Coronary artery (tissue), 2 donors: Measurements from ENCODE around the gene COL4A1.

Source experiments
- DNase-seq: peaks from one replicate; pipeline ENCODE4 v3.0.0-alpha.2; 2017; ENCODE audit warnings: low spot score
- H3K27ac ChIP-seq, 2 donors: fragments of 200-600 bp; sonication (generic); one replicate each; pipeline ENCODE4 v1.5.1; 2016 to 2019
- H3K4me3 ChIP-seq: fragments of 200-600 bp; sonication (generic); 2 replicates; pipeline ENCODE4 v1.5.1; 2016; ENCODE audit warnings: mild to moderate bottlenecking, moderate library complexity
- TF ChIP-seq, protein P1 (sequence below): fragments of 200-600 bp; sonication (generic); IDR thresholded peaks from one replicate; pipeline ENCODE4 v1.5.1; 2019; ENCODE audit warnings: antibody characterized with exemption

The COL4A1 gene

DNA sequence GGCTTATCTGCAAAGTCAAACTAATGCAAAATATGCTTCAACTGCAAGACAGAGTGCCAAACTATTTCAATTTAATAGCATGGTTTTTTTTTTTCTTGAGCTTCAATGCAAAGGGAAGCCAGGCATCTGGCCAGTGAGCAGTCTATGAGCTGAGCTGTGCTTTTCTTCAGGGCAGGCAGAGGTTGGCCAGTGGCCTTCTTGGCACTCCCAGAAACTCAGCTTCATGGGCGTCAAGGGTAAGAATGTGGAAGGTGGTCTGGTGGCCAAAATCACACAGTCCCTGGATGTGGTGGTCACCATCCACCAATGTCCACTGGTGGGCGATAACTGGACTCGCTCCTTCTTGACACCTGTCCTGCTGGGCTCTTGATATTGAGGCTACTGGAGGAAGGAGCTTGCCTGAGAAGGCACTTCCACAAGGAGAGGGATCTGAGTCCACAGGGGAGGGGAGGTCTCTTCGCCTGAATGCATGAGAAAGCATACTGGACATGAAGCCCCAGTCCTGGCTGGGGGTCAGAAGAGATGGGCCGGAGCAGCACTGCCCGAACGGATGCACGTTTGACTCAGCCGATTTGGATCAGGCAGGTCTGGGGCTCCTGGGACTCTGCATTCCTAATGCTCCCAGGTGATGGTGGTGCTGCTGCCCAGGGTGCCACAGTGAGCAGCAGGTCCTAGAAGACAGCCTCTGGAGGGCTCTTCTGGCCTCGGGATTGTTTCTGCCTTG lies 17.2 kb upstream of the COL4A1 start:
- peak; percentile 69 for DNase-seq
- Histone ChIP-seq H3K4me3 (peak overlapping the region; percentile 7), H3K27ac (peak overlapping the region; percentile 62 to 89)
- TF ChIP-seq, protein P1, sequence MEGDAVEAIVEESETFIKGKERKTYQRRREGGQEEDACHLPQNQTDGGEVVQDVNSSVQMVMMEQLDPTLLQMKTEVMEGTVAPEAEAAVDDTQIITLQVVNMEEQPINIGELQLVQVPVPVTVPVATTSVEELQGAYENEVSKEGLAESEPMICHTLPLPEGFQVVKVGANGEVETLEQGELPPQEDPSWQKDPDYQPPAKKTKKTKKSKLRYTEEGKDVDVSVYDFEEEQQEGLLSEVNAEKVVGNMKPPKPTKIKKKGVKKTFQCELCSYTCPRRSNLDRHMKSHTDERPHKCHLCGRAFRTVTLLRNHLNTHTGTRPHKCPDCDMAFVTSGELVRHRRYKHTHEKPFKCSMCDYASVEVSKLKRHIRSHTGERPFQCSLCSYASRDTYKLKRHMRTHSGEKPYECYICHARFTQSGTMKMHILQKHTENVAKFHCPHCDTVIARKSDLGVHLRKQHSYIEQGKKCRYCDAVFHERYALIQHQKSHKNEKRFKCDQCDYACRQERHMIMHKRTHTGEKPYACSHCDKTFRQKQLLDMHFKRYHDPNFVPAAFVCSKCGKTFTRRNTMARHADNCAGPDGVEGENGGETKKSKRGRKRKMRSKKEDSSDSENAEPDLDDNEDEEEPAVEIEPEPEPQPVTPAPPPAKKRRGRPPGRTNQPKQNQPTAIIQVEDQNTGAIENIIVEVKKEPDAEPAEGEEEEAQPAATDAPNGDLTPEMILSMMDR = no peak

DNA sequence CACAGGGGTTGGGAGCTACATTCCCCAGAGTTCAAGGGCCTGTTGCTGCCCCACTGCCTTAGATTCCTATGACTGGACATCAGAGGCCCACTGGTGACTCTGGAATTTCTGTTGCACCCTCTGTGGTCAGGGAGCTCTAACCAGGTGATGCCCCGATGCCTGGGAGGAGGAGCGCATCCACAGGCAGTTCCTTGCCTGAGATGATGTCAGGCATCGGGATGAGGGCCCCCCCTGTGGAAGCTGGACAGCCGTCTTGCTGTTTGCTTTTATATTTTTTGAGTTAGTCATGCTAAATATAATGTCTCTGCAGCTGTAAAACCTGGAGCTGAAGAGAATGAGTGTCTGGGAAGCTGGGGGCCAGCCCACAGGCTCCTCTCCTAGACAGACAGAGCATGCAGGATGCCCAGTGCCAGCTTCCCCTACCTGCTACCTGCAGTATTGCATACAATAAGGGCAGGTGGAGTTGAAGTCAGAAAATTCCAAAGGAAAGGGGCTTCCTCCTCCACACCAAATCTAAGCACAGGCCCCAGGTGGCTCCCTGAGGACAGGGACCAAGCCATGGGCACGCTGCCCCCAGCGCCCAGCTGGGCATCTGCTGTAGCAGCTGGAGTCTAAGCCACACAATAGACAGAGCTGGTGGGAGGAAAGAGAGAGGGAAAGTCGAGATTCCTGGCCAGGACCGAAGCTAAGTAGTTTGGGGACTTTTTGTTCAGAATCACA lies 16.4 kb upstream of the COL4A1 start:
- H3K4me3 ChIP-seq = no peak overlapping the region
- TF ChIP-seq, protein P1 = no peak
- peak; percentile 76 for DNase-seq
- peak overlapping the region; percentile 62 to 89 for H3K27ac ChIP-seq

DNA sequence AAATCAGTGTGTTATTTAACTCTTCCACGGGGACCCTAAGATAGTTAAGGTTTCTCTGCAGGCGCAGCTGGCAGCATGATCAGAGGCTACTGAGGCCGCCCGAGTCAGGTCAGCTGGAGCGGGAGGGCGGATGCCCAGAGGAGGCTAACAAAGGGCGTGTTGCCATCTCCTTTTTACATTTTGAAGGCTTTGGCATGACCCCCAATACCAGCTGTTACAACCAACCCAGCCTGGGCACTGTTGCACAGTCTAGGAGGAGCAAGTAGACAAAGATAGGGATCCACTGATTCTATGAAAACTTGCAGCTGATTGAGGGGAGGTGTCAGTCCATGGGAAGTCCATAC lies 15.8 kb upstream of the COL4A1 start:
- Histone ChIP-seq H3K4me3 (no peak overlapping the region), H3K27ac (peak overlapping the region; percentile 62 to 89)
- TF ChIP-seq, protein P1 = no peak
- DNase-seq = no peak

DNA sequence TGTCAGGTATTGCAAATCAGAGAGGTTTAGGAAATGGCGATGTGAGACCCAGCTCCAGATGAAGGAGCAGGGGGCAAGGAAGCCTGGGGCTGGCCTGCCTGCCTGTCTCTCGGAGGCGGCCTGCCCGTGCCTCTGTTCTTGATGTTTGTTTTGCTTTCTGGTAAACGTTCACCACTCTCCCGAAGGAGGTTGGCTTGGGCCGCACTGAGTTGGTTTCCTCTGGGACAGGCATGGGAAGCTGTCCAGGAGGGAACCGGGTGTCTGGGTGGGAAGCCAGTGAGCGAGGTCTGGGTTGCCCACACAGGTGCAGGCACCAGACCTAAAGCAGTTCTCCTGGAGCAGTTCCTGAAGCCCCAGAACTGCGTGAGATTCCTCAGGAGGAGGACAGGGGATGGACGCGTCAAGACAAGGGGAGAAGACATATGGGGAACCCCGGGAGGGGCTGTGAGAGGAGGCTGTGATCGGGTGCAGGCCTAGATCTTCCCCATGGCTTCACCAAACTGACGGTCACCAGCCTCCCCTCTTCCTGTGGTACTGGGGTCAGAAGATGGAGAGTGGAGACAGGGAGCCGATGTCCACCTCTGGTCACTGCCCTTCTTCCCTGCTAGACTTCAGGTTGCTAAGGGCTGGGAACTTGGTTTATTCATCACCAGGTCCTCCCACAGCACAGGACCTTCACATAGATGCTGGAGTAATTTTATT lies 15.3 kb upstream of the COL4A1 start:
- Histone ChIP-seq H3K27ac (peak overlapping the region; percentile 62 to 89), H3K4me3 (peak overlapping the region; percentile 31)
- peak; percentile 80 for DNase-seq
- TF ChIP-seq, protein P1 = no peak

DNA sequence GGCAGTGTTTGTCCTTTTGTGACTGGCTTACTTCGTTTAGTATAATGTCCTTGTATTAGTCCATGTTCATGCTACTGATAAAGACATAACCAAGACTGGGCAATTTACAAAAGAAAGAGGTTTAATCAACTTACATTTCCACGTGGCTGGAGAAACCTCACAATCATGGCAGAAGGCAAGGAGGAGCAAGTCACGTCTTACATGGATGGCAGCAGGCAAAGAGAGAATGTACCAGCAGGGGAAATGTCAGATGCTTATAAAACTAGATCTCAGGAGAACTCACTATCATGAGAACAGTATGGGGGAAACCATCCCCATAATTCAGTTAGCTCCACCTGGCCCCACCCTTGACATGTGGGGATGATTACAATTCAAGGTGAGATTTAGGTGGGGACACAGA lies 14.6 kb upstream of the COL4A1 start:
- DNase-seq = peak; percentile 17
- H3K4me3 ChIP-seq = peak overlapping the region; percentile 31
- peak overlapping the region; percentile 62 to 89 for H3K27ac ChIP-seq

DNA sequence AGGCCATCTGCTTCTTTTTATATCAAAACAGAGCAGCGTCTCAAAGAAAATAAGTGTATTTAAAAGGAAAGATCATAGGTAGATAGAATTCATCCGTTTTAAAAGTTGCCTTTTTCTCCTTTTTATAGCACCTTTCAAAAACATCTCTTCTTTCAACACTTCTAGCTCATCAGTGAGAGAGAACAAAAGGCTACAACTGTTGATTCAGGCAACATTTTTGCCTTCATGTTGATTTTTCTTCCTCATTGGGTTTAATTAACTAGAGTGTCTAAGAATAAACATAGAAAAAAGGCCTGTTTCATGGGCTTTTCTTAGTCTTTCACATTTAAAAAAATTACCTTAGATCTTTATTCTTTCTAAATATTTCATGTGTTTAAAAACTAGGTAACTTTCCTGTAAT lies 13.7 kb upstream of the COL4A1 start:
- H3K27ac ChIP-seq = peak overlapping the region; percentile 51 to 89

More for the DNA sequence above, 13.7 kb upstream of the COL4A1 start:
- H3K4me3 ChIP-seq = no peak overlapping the region
- no peak for DNase-seq
- TF ChIP-seq, protein P1 = no peak
